SK-N-SH (cell line): ENCODE data around the gene GFOD2.

Source experiments
- GABPA ChIP-seq: IDR thresholded peaks from 2 replicates; pipeline ENCODE4 v1.4.0; 2012; ENCODE audit warnings: low read depth, mild to moderate bottlenecking
- TF ChIP-seq, protein P1 (sequence below): IDR thresholded peaks from 2 replicates; pipeline ENCODE4 v1.4.0; 2012; ENCODE audit warnings: low read depth
- TF ChIP-seq, protein P2 (sequence below): fragments of 200-600 bp; sonication (generic); IDR thresholded peaks from 2 replicates; pipeline ENCODE4 v1.6.1; 2017; ENCODE audit warnings: antibody characterized with exemption, mild to moderate bottlenecking, moderate library complexity

DNA sequence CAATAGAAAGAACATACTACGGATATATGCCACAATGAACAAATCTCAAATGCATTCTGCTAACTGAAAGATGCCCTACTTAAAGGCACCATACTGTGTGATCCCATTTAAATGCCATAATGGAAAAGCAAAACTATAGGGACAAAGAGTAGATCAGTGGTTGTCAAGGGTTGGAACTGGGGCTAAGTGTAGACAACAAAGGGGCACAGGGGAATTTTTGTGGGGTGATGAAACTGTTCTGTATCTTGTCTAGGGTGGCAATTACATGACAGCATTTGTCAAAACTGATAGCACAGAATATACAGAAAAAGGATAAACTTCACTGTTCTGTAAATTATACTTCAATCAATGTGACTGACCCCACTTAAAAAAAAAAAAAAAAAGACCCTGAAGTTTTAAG lies 17.7 kb downstream of the GFOD2 start:
- TF ChIP-seq, protein P1, sequence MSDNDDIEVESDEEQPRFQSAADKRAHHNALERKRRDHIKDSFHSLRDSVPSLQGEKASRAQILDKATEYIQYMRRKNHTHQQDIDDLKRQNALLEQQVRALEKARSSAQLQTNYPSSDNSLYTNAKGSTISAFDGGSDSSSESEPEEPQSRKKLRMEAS, result no peak
- TF ChIP-seq, protein P2, sequence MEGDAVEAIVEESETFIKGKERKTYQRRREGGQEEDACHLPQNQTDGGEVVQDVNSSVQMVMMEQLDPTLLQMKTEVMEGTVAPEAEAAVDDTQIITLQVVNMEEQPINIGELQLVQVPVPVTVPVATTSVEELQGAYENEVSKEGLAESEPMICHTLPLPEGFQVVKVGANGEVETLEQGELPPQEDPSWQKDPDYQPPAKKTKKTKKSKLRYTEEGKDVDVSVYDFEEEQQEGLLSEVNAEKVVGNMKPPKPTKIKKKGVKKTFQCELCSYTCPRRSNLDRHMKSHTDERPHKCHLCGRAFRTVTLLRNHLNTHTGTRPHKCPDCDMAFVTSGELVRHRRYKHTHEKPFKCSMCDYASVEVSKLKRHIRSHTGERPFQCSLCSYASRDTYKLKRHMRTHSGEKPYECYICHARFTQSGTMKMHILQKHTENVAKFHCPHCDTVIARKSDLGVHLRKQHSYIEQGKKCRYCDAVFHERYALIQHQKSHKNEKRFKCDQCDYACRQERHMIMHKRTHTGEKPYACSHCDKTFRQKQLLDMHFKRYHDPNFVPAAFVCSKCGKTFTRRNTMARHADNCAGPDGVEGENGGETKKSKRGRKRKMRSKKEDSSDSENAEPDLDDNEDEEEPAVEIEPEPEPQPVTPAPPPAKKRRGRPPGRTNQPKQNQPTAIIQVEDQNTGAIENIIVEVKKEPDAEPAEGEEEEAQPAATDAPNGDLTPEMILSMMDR, result no peak
- no peak for TF ChIP-seq GABPA
